Activated naive CD4-positive, alpha-beta T cell treated with anti-CD3 and anti-CD28 coated beads for 36 hours (primary cell): Measurements from ENCODE around the gene KRI1. TPM values are rescaled to one million over a fixed set of nuclear protein-coding genes. Genes with fewer than 3 reads are reported as not detected.

Experiments
- CTCF ChIA-PET: fragments of 350-600 bp; sonication (Branson Sonifier 250); formaldehyde crosslinking; loops from one replicate; lab custom pipeline; 2021; ENCODE audit warnings: antibody characterized with exemption; lab: Charles Lee
- DNase-seq: peaks from one replicate; pipeline ENCODE4 v3.0.0-alpha.2; 2020
- H3K27ac Mint-ChIP-seq: one replicate; pipeline ENCODE4 v1.8.0; 2021; ENCODE audit warnings: mild to moderate bottlenecking, mixed read lengths
- H3K27me3 Mint-ChIP-seq: one replicate; pipeline ENCODE4 v1.8.0; 2021; ENCODE audit warnings: low read depth, mixed read lengths
- H3K36me3 Mint-ChIP-seq: one replicate; pipeline ENCODE4 v1.8.0; 2021; ENCODE audit warnings: low read depth, mixed read lengths
- H3K4me1 Mint-ChIP-seq: one replicate; pipeline ENCODE4 v1.8.0; 2021; ENCODE audit warnings: low read depth, mixed read lengths
- H3K4me3 Mint-ChIP-seq: one replicate; pipeline ENCODE4 v1.8.0; 2021; ENCODE audit warnings: mild to moderate bottlenecking, moderate library complexity, mixed read lengths
- H3K9me3 Mint-ChIP-seq: one replicate; pipeline ENCODE4 v1.8.0; 2021; ENCODE audit warnings: mixed read lengths
- intact Hi-C: fragments of 100-400 bp; cut with micrococcal nuclease; formaldehyde crosslinking; loops from one replicate; pipeline ENCODE4 v1.15.1; 2023
- microRNA-seq: library from miRNA; unstranded; fragments of <30 nt; microRNA quantifications from one replicate; pipeline ENCODE4 v1.2.0, GENCODE V29; 2022; ENCODE audit warnings: borderline microRNAs expressed, borderline replicate concordance
- total RNA-seq, 2 experiments: library from RNA; stranded (reverse); gene quantifications; one replicate each; pipeline ENCODE4 v1.2.3, GENCODE V29; 2021

KRI1 gene
- total RNA-seq, 2 experiments from 2014 or later = 50.2 to 51.7 TPM

GRCh38 chr19:10513223-10513622 lies 52.6 kb downstream of the KRI1 start:
- CTCF ChIA-PET = interaction anchor here (0.5 to 1.1 kb wide), 3 partner anchors 23 to 38 kb away, joined by 3 to 4 read pairs (median 4); no protein-coding TSS in a partner anchor
- Mint-ChIP-seq H3K27ac (no peak overlapping the region), H3K36me3 (no peaks in the 10 kb centered on the region), H3K27me3 (peaks cover 43% of the 10 kb centered on the region), H3K9me3 (no peaks in the 10 kb centered on the region), H3K4me1 (peaks cover 20% of the 10 kb centered on the region), H3K4me3 (no peak overlapping the region)
- intact Hi-C loops = no loop called here
- DNase-seq = no peak

DNA sequence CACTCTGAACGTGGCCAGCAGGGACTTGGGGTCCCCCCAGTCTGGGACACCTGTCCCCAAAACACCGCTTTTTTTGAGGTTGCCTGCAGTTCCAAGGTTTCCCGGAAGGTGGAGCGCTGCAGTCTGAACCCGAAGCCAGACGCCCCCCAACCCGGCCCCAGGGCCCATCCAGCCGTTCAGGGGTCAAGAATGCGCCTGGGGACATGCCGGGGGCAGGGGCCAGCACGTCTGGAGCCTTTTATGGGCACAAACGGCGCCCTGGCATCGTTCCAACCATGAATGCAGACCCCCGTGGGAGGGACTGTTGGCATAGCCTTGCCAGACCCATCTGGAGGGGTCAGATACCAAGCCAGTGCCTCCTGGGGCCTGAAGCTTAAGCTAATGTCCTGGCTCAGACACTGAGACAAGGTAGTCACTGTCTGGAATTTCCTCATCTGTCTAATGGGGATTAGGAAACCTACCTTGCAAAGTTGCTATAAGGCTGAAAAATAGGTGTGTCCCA lies 55.5 kb downstream of the KRI1 start:
- CTCF ChIA-PET = interaction anchor here (0.9 to 4.2 kb wide), 7 partner anchors 8 to 612 kb away, joined by 3 to 16 read pairs (median 4); partner anchors contain the start of gene S1PR5
- H3K27me3 Mint-ChIP-seq = peaks cover 25% of the 10 kb centered on the region
- no peaks in the 10 kb centered on the region for H3K36me3 Mint-ChIP-seq
- no peaks in the 10 kb centered on the region for H3K9me3 Mint-ChIP-seq
- DNase-seq = peak; percentile 74
- intact Hi-C loops = no loop called here
- no peak overlapping the region for H3K27ac Mint-ChIP-seq
- H3K4me3 Mint-ChIP-seq = no peak overlapping the region
- H3K4me1 Mint-ChIP-seq = peaks cover 16% of the 10 kb centered on the region

DNA sequence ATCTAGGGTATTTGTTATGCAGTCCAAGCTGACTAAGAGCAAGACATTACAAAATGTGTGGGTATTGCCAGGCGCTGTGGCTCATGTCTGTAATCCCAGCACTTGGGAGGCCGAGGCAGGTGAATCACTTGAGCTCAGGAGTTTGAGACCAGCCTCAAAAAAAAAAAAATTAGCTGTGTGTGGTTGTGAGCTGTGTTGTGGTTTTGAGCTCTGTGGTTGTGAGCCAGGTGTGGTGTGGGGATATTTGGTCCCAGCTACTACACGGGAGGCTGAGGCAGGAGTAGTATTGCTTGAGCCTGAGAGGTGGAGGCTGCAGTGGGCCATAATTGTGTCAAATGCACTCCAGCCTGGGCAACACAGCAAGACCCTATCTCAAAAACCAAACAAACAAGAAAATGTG lies 57.1 kb downstream of the KRI1 start:
- Mint-ChIP-seq H3K27ac (no peak overlapping the region), H3K9me3 (no peaks in the 10 kb centered on the region), H3K27me3 (peaks cover 10% of the 10 kb centered on the region), H3K4me3 (no peak overlapping the region), H3K4me1 (peaks cover 15% of the 10 kb centered on the region), H3K36me3 (no peaks in the 10 kb centered on the region)
- DNase-seq = peak; percentile 52
- CTCF ChIA-PET = interaction anchor here (0.8 to 4.2 kb wide), 7 partner anchors 10 to 191 kb away, joined by 3 to 16 read pairs (median 4); partner anchors contain the start of gene S1PR5
- intact Hi-C loops = loop anchor here (5.0 kb wide), 1 partner anchor 44 kb away; no protein-coding TSS in a partner anchor

DNA sequence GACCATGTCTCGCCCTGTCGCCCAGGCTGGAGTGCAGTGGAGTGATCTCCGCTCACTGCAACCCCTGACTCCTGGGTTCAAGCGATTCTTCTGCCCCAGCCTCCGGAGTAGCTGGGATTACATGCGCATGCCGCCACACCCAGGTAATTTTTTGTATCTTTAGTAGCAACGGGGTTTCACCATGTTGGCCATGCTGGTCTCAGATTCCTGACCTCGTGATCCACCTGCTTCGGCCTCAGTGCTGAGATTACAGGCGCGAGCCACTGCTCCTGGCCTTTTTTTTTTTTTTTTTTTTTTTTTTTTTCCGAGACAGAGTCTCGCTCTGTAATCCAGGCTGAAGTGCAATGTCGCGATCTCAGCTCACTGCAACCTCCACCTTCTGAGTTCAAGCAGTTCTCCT lies 57.8 kb downstream of the KRI1 start:
- CTCF ChIA-PET = interaction anchor here (0.9 to 4.2 kb wide), 8 partner anchors 10 to 191 kb away, joined by 3 to 16 read pairs (median 6); partner anchors contain the start of gene S1PR5
- no peaks in the 10 kb centered on the region for H3K36me3 Mint-ChIP-seq
- no peak overlapping the region for H3K27ac Mint-ChIP-seq
- DNase-seq = no peak
- intact Hi-C loops = loop anchor here (5.0 kb wide), 1 partner anchor 44 kb away; no protein-coding TSS in a partner anchor
- H3K4me3 Mint-ChIP-seq = no peak overlapping the region
- H3K27me3 Mint-ChIP-seq = peaks cover 4% of the 10 kb centered on the region
- H3K4me1 Mint-ChIP-seq = peaks cover 17% of the 10 kb centered on the region
- no peaks in the 10 kb centered on the region for H3K9me3 Mint-ChIP-seq

- Mint-ChIP-seq H3K4me3 (no peak overlapping the region), H3K27me3 (no peaks in the 10 kb centered on the region), H3K4me1 (peaks cover 26% of the 10 kb centered on the region), H3K36me3 (peaks cover 5% of the 10 kb centered on the region), H3K27ac (no peak overlapping the region), H3K9me3 (no peaks in the 10 kb centered on the region)
- DNase-seq = peak; percentile 92
- CTCF ChIA-PET = interaction anchor here (0.6 to 4.2 kb wide), 8 partner anchors 13 to 100 kb away, joined by 3 to 16 read pairs (median 4); partner anchors contain the start of gene S1PR5
- intact Hi-C loops = loop anchor here (1.0 to 5.0 kb wide), 3 partner anchors 47 to 147 kb away; no protein-coding TSS in a partner anchor
These were observed 60.1 kb downstream of the KRI1 start for GRCh38 chr19:10505583-10506229.

Small RNA genes lying within 50 kb of the gene (microRNA-seq; reads per million reads assigned to microRNA genes)
- gene MIR1238 = not detected

Other genes with a start within 250 kb of the KRI1 start
- gene FDX2, start 250.0 kb downstream of the KRI1 start, total RNA-seq = 1 to 10 TPM; 9.5 to 9.7 TPM
- 10 to 100 TPM; 63.0 to 69.0 TPM for gene RAVER1, start 232.5 kb downstream of the KRI1 start, total RNA-seq
- gene ICAM3, start 226.4 kb downstream of the KRI1 start, total RNA-seq = 100 to 1,000 TPM; 109 to 114 TPM
- gene TYK2, start 185.4 kb downstream of the KRI1 start, total RNA-seq = 100 to 1,000 TPM; 175 to 190 TPM
- gene CDC37, start 162.5 kb downstream of the KRI1 start, total RNA-seq = 100 to 1,000 TPM; 158 to 164 TPM
- gene PDE4A, start 145.5 kb downstream of the KRI1 start, total RNA-seq = 1 to 10 TPM; 5.5 TPM
- 10 to 100 TPM; 60.0 to 63.8 TPM for gene KEAP1, start 62.7 kb downstream of the KRI1 start, total RNA-seq
- not detected for gene S1PR5, start 48.6 kb downstream of the KRI1 start, total RNA-seq
- 10 to 100 TPM; 21.6 to 22.5 TPM for gene ATG4D, start 22.1 kb downstream of the KRI1 start, total RNA-seq
- 10 to 100 TPM; 69.2 to 75.2 TPM for gene CDKN2D, start 3.0 kb upstream of the KRI1 start, total RNA-seq
- not detected for gene AP1M2, start 21.3 kb upstream of the KRI1 start, total RNA-seq
- gene SLC44A2, start 59.5 kb upstream of the KRI1 start, total RNA-seq = 10 to 100 TPM; 81.5 to 83.2 TPM
- gene ILF3, start 88.3 kb upstream of the KRI1 start, total RNA-seq = 100 to 1,000 TPM; 399 to 408 TPM
- 10 to 100 TPM; 48.9 to 51.3 TPM for gene QTRT1, start 135.4 kb upstream of the KRI1 start, total RNA-seq
- gene DNM2, start 152.1 kb upstream of the KRI1 start, total RNA-seq = 100 to 1,000 TPM; 144 to 148 TPM